NT2/D1 (cell line): ENCODE measurements around the gene LRTM2.

Experiments
- DNase-seq: peaks from one replicate; pipeline ENCODE4 v3.0.0-alpha.2; 2011; ENCODE audit warnings: low read depth, low spot score
- H3K27me3 ChIP-seq: 2 replicates; pipeline ENCODE4 v1.6.0; 2011; ENCODE audit warnings: mild to moderate bottlenecking; ENCODE audit not compliant: insufficient read length, insufficient read depth
- H3K36me3 ChIP-seq: 2 replicates; pipeline ENCODE4 v1.6.1; 2011; ENCODE audit warnings: mild to moderate bottlenecking, low read length, mixed read lengths; ENCODE audit not compliant: insufficient read depth, insufficient read length
- H3K4me1 ChIP-seq: 2 replicates; pipeline ENCODE4 v1.5.1; 2011; ENCODE audit not compliant: insufficient read depth, insufficient read length
- H3K4me3 ChIP-seq: 2 replicates; pipeline ENCODE4 v1.5.1; 2011; ENCODE audit warnings: low read depth; ENCODE audit not compliant: insufficient read length
- H3K9ac ChIP-seq: 2 replicates; pipeline ENCODE4 v1.6.0; 2011; ENCODE audit warnings: low read depth; ENCODE audit not compliant: insufficient read length
- H3K9me3 ChIP-seq: 2 replicates; pipeline ENCODE4 v1.5.1; 2011; ENCODE audit warnings: mild to moderate bottlenecking, low read length; ENCODE audit not compliant: insufficient read depth
- SUZ12 ChIP-seq: IDR thresholded peaks from 2 replicates; pipeline ENCODE4 v1.6.1; 2011; ENCODE audit not compliant: insufficient read length, insufficient read depth; ENCODE audit errors: extremely low read depth
- YY1 ChIP-seq: IDR thresholded peaks from 2 replicates; pipeline ENCODE4 v1.6.1; 2011; ENCODE audit not compliant: insufficient read length, insufficient read depth
- ZNF274 ChIP-seq: IDR thresholded peaks from 2 replicates; pipeline ENCODE4 v1.6.1; 2011; ENCODE audit warnings: mild to moderate bottlenecking, low read depth, low read length

Gene LRTM2

DNA sequence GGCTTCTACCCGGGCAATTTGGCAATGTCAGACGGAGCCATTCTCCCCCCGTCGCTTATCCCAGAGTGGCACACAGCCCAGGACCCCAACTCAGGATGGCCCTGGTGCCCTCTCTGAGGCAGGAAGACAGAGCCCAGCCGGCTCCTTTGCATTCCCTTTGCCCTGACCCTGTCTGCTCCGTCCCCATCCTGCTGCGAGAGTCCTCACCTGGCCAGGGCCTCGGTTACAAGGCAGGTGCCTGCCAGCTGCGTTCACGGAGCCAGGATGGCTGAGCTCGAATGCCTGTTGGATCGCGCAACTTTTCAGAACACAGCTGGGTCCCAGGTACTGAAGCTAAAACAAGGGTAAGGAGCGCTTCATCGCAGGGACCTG is 18.6 kb downstream of the LRTM2 start:
- H3K4me3 ChIP-seq = no peak overlapping the region
- no peaks in the 10 kb centered on the region for H3K9me3 ChIP-seq
- no peaks in the 10 kb centered on the region for H3K27me3 ChIP-seq
- no peak overlapping the region for H3K9ac ChIP-seq
- peaks cover 26% of the 10 kb centered on the region for H3K4me1 ChIP-seq
- no peaks in the 10 kb centered on the region for H3K36me3 ChIP-seq
- no peak for TF ChIP-seq YY1
- no peak for TF ChIP-seq ZNF274
- TF ChIP-seq SUZ12 = no peak
- DNase-seq = no peak

- Histone ChIP-seq H3K4me3 (no peak overlapping the region), H3K9ac (no peak overlapping the region), H3K4me1 (peaks cover 30% of the 10 kb centered on the region), H3K27me3 (no peaks in the 10 kb centered on the region), H3K36me3 (no peaks in the 10 kb centered on the region), H3K9me3 (no peaks in the 10 kb centered on the region)
- no peak for DNase-seq
- TF ChIP-seq SUZ12 = no peak
- TF ChIP-seq YY1 = no peak
- no peak for TF ChIP-seq ZNF274
These were observed 19.1 kb downstream of the LRTM2 start for GRCh38 chr12:1839464-1839863.

DNA sequence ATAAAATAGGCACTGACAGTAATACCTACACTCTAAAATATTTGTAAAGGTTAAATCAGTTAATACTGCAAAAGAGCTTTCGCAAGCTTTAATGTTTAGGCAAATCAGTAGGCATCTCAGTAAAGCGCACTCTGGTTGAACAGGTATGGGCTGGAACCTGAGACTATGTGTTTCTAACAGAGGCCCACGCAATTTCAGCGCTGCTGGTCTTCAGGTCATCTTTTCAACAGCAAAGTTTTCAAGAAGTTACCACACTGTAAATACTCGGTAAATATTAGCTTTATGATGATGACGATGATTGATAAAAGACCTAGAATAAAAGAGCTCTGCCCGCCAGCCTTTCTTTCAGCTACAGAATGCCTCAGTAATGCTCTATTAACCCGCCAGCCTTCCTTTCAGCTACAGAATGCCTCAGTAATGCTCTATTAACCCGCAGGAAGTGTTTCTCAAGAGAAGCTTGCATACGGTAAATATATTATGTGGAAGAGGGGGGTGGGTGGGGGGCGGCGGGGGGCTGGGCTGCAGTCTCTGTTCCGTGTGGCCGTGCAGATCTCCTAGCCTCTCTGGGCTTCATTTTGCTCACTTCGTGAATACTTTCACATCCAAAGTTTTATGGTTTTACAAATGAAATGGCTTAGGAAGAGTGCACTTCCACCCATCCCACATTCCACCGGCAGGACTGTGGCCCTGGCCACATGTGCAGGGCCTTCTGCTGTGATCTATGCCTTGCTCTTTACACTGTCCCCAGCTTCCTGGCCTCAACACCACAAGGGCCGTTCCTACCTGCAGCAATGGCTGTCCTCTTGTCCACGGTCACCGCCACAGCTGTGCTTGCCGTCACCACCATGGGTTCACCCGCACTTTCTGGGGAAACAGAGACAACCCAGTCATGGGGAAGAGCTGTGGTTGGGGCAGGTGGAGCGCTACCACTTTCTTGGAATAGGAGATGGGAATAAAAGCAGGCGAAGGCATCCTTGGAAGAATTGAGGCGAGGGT is 19.9 kb downstream of the LRTM2 start:
- Histone ChIP-seq H3K9ac (no peak overlapping the region), H3K4me1 (peaks cover 36% of the 10 kb centered on the region), H3K27me3 (no peaks in the 10 kb centered on the region), H3K36me3 (no peaks in the 10 kb centered on the region), H3K9me3 (no peaks in the 10 kb centered on the region), H3K4me3 (no peak overlapping the region)
- no peak for TF ChIP-seq YY1
- TF ChIP-seq ZNF274 = no peak
- no peak for TF ChIP-seq SUZ12
- DNase-seq = no peak

DNA sequence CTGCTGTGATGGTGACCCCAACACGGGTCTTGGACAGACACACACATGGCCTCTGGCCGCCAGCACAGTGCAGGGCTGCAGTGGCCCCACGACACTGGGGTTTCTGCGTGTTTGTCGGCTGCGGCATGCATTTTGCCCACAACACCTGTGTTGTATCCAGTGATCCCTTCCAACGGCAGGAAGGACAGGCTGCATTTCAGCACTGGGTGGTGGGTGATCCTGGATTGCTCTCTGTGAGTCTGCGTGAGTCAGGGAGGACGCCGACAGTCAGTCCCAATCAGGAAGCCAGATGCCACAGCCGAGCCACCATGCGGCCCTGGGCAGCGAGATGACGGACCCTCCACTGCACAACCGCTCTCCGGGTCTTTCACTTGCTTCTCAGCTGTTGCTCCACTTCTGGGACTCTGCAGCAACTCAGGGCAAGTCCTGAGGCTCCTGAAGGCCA is 20.6 kb downstream of the LRTM2 start:
- Histone ChIP-seq H3K9me3 (no peaks in the 10 kb centered on the region), H3K27me3 (no peaks in the 10 kb centered on the region), H3K9ac (no peak overlapping the region), H3K36me3 (no peaks in the 10 kb centered on the region), H3K4me1 (peaks cover 36% of the 10 kb centered on the region), H3K4me3 (no peak overlapping the region)
- no peak for DNase-seq
- TF ChIP-seq ZNF274 (no peak), SUZ12 (no peak), YY1 (no peak)

DNA sequence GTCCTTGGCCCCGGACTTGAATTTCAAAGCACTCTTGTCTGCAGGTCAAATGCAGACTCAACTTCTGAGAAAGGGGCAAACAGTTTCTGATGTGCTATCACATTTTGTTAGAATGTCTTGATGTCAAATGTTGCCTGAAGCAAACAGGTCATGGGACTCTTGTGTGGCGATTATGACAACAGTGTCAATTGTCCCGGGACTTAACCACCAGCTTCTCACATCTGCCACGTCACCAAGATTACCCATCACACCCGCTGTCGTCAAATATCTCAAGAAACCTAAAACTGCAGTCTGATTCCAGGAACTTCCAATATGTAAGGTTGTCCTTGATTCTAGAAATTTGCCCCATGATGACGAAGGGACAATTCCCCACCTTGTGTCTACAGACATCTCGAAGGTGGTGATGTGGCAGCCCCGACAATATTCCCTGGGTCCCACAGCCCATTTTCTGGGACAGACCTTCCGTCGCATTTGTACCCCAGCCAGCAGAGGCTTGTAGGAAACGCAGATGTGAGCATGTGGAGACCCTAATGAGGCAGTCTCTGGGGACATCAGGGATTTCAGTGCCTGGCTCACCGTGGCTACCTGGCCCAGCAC is 21.3 kb downstream of the LRTM2 start:
- H3K9ac ChIP-seq = no peak overlapping the region
- DNase-seq = no peak
- no peaks in the 10 kb centered on the region for H3K27me3 ChIP-seq
- no peaks in the 10 kb centered on the region for H3K36me3 ChIP-seq
- H3K4me1 ChIP-seq = peaks cover 38% of the 10 kb centered on the region
- no peaks in the 10 kb centered on the region for H3K9me3 ChIP-seq
- no peak overlapping the region for H3K4me3 ChIP-seq
- TF ChIP-seq YY1 (no peak), ZNF274 (no peak), SUZ12 (no peak)

DNA sequence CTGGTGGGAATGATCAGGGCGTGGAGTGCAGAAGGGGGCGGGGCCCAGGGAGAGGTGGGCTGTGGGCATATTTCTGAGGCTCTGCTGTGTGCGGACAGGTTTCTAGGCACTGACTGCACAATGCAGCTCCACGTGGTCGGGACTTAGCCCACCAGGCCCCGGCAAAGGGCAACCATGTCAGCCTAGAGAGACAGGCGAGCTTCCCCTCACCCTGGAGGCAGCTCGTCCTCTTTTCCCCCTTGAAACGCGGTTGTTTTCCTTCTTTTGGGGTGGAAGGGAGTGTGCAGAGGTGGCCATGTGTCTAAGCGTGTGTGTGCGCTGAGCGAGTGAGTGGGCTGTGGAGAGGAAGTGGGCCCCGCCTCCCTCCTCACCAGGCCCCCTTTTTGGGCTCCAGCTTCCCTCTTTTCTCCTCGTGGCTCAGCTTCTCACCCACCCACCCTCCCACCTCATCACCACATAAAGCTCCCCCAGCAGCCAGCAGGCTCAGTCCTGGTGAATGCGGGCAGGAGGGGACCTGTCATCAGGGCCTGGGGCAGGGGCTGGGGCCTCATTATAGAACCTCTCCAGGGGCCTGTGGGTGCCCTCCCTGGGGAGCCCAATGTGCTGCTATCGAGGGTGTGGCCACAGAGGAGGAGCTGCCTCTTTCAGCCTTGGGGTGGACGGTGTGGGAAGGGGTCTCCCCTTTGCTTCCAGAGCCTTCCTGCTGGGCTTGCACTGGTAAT is 22.0 kb downstream of the LRTM2 start:
- no peak for TF ChIP-seq SUZ12
- no peak for DNase-seq
- H3K9ac ChIP-seq = no peak overlapping the region
- no peaks in the 10 kb centered on the region for H3K36me3 ChIP-seq
- no peak overlapping the region for H3K4me3 ChIP-seq
- H3K9me3 ChIP-seq = no peaks in the 10 kb centered on the region
- no peaks in the 10 kb centered on the region for H3K27me3 ChIP-seq
- H3K4me1 ChIP-seq = peaks cover 31% of the 10 kb centered on the region
